Measurements from ENCODE around the gene DNM1.
"Not testable (repeated sequence)": the region's sequence is repeated elsewhere in the genome, so short reads cannot be mapped to it uniquely, and the experiment has no call there.

The DNM1 gene

GRCh38 chr9:128178806-128179431 lies 24.3 kb upstream of the DNM1 start:
- no peak for DNase-seq

- no peak for DNase-seq
These were observed 23.2 kb upstream of the DNM1 start for GRCh38 chr9:128180001-128180400.

- no peak for DNase-seq
These were observed 22.7 kb upstream of the DNM1 start for GRCh38 chr9:128180447-128180846.

GRCh38 chr9:128181480-128181879 lies 21.7 kb upstream of the DNM1 start:
- not testable (repeated sequence) for DNase-seq

GRCh38 chr9:128182893-128183588 lies 20.1 kb upstream of the DNM1 start:
- DNase-seq = no peak

GRCh38 chr9:128185979-128186965 lies 16.9 kb upstream of the DNM1 start:
- DNase-seq = no peak

GRCh38 chr9:128187361-128187760 lies 15.8 kb upstream of the DNM1 start:
- no peak for DNase-seq

GRCh38 chr9:128188209-128188608 lies 15.0 kb upstream of the DNM1 start:
- DNase-seq = no peak

- DNase-seq = no peak
These were observed 13.2 kb upstream of the DNM1 start for GRCh38 chr9:128190013-128190412.

GRCh38 chr9:128190516-128191405 lies 12.4 kb upstream of the DNM1 start:
- no peak for DNase-seq

GRCh38 chr9:128191406-128192046 lies 11.7 kb upstream of the DNM1 start, which contains the start of gene CIZ1:
Gene CIZ1 (minus strand): TSS chr9:128191572. CDS start chr9:128190857, 715 bp downstream.
- DNase-seq = peak; percentile 72

GRCh38 chr9:128192601-128193371 lies 10.4 kb upstream of the DNM1 start:
- DNase-seq = peak; percentile 61

- DNase-seq = no peak
These were observed 9.6 kb upstream of the DNM1 start for GRCh38 chr9:128193469-128194096.

- no peak for DNase-seq
These were observed 1.5 kb upstream of the DNM1 start for GRCh38 chr9:128201441-128202369.

- no peak for DNase-seq
These were observed 543 bp upstream of the DNM1 start for GRCh38 chr9:128202648-128203023.

GRCh38 chr9:128203707-128204551 lies 750 bp downstream of the DNM1 start:
- peak; percentile 13 for DNase-seq

GRCh38 chr9:128204858-128205257 lies 1.7 kb downstream of the DNM1 start:
- no peak for DNase-seq

- no peak for DNase-seq
These were observed 2.2 kb downstream of the DNM1 start for GRCh38 chr9:128205296-128205944.

All from CD4-positive, alpha-beta T cell treated with Interleukin-17A for 1 hour (primary cell).